DOHH2 (cell line): ENCODE results near the gene EML6.

Experiments
- H3F3A ChIP-seq: fragments of 200-600 bp; sonication (generic), shearing (Covaris generic); 2 replicates; pipeline ENCODE4 v1.6.0; 2016; ENCODE audit warnings: antibody characterized with exemption, mild to moderate bottlenecking; ENCODE audit not compliant: control insufficient read depth, insufficient read depth
- H3K27ac ChIP-seq: fragments of 200-600 bp; sonication (generic); 2 replicates; pipeline ENCODE4 v1.5.1; 2014; ENCODE audit warnings: low read depth, mild to moderate bottlenecking, low read length, moderate library complexity
- H3K27me3 ChIP-seq: fragments of 200-600 bp; sonication (generic); 2 replicates; pipeline ENCODE4 v1.6.1; 2014; ENCODE audit warnings: mild to moderate bottlenecking, low read length, mixed read lengths; ENCODE audit not compliant: control insufficient read depth
- H3K36me3 ChIP-seq: fragments of 200-600 bp; sonication (generic); 2 replicates; pipeline ENCODE4 v1.6.1; 2014; ENCODE audit warnings: mild to moderate bottlenecking, low read length, moderate library complexity, mixed read lengths; ENCODE audit not compliant: control insufficient read depth
- H3K4me1 ChIP-seq: fragments of 200-600 bp; sonication (generic); 2 replicates; pipeline ENCODE4 v1.6.1; 2014; ENCODE audit warnings: mild to moderate bottlenecking, low read length, mixed read lengths; ENCODE audit not compliant: control insufficient read depth
- H3K4me2 ChIP-seq: fragments of 200-600 bp; sonication (generic); 2 replicates; pipeline ENCODE4 v1.6.0; 2014; ENCODE audit warnings: mild to moderate bottlenecking, low read length, moderate library complexity
- H3K4me3 ChIP-seq: fragments of 200-600 bp; sonication (generic); 2 replicates; pipeline ENCODE4 v1.5.1; 2014; ENCODE audit warnings: mild to moderate bottlenecking, low read length, mixed read lengths
- H3K79me2 ChIP-seq: fragments of 200-600 bp; sonication (generic); 2 replicates; pipeline ENCODE4 v1.6.1; 2014; ENCODE audit warnings: mild to moderate bottlenecking, low read length, mixed read lengths; ENCODE audit not compliant: control insufficient read depth
- H3K9me2 ChIP-seq: fragments of 200-600 bp; sonication (generic); replicated peaks from 2 replicates; pipeline ENCODE4 v1.6.1; 2014; ENCODE audit warnings: mild to moderate bottlenecking, low read length, mixed read lengths; ENCODE audit not compliant: control insufficient read depth
- H3K9me3 ChIP-seq: fragments of 200-600 bp; sonication (generic); 2 replicates; pipeline ENCODE4 v1.6.1; 2014; ENCODE audit warnings: antibody characterized with exemption, low read length, mixed read lengths; ENCODE audit not compliant: control insufficient read depth, insufficient read depth
- H4K20me1 ChIP-seq: fragments of 200-600 bp; sonication (generic); 2 replicates; pipeline ENCODE4 v1.6.0; 2014; ENCODE audit warnings: low read depth, mild to moderate bottlenecking, antibody characterized with exemption, low read length, moderate library complexity; ENCODE audit not compliant: control insufficient read depth, insufficient read depth
- EZH2phosphoT487 ChIP-seq: fragments of 200-600 bp; sonication (generic); IDR thresholded peaks from 2 replicates; pipeline ENCODE4 v1.6.1; 2017; ENCODE audit warnings: borderline replicate concordance, mild to moderate bottlenecking, antibody characterized with exemption, low read length, moderate library complexity, mixed read lengths
- TF ChIP-seq, protein P1 (sequence below): fragments of 200-600 bp; sonication (generic); IDR thresholded peaks from one replicate; pipeline ENCODE4 v1.5.1; 2014; ENCODE audit warnings: antibody characterized with exemption, mild to moderate bottlenecking, low read depth, low read length; ENCODE audit not compliant: poor library complexity, severe bottlenecking

Gene EML6

GRCh38 chr2:54950811-54951210 lies 227.3 kb downstream of the EML6 start:
- H3K79me2 ChIP-seq, result no peaks in the 10 kb centered on the region
- no peaks in the 10 kb centered on the region for H3K9me2 ChIP-seq
- H4K20me1 ChIP-seq, result no peaks in the 10 kb centered on the region
- H3K9me3 ChIP-seq, result no peaks in the 10 kb centered on the region
- no peak overlapping the region for H3K27ac ChIP-seq
- no peaks in the 10 kb centered on the region; the same call in 1 of the 2 replicates for H3K36me3 ChIP-seq
- no peaks in the 10 kb centered on the region for H3K4me1 ChIP-seq
- no peaks in the 10 kb centered on the region for H3F3A ChIP-seq
- no peak overlapping the region for H3K4me2 ChIP-seq
- TF ChIP-seq, protein P1, sequence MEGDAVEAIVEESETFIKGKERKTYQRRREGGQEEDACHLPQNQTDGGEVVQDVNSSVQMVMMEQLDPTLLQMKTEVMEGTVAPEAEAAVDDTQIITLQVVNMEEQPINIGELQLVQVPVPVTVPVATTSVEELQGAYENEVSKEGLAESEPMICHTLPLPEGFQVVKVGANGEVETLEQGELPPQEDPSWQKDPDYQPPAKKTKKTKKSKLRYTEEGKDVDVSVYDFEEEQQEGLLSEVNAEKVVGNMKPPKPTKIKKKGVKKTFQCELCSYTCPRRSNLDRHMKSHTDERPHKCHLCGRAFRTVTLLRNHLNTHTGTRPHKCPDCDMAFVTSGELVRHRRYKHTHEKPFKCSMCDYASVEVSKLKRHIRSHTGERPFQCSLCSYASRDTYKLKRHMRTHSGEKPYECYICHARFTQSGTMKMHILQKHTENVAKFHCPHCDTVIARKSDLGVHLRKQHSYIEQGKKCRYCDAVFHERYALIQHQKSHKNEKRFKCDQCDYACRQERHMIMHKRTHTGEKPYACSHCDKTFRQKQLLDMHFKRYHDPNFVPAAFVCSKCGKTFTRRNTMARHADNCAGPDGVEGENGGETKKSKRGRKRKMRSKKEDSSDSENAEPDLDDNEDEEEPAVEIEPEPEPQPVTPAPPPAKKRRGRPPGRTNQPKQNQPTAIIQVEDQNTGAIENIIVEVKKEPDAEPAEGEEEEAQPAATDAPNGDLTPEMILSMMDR, result no peak
- TF ChIP-seq EZH2phosphoT487, result no peak
- no peak overlapping the region for H3K4me3 ChIP-seq
- H3K27me3 ChIP-seq, result no peaks in the 10 kb centered on the region

GRCh38 chr2:54952425-54952824 lies 229.0 kb downstream of the EML6 start:
- Histone ChIP-seq H3K36me3 (no peaks in the 10 kb centered on the region; the same call in 1 of the 2 replicates), H3K4me2 (no peak overlapping the region), H3K9me3 (no peaks in the 10 kb centered on the region), H3K27me3 (no peaks in the 10 kb centered on the region), H3K4me1 (no peaks in the 10 kb centered on the region), H4K20me1 (no peaks in the 10 kb centered on the region), H3K9me2 (no peaks in the 10 kb centered on the region), H3K79me2 (no peaks in the 10 kb centered on the region), H3K27ac (no peak overlapping the region), H3F3A (no peaks in the 10 kb centered on the region), H3K4me3 (no peak overlapping the region)
- TF ChIP-seq, protein P1, result no peak
- TF ChIP-seq EZH2phosphoT487, result no peak

GRCh38 chr2:54952978-54953456 lies 229.6 kb downstream of the EML6 start:
- Histone ChIP-seq H3F3A (no peaks in the 10 kb centered on the region), H3K4me2 (no peak overlapping the region), H3K9me3 (no peaks in the 10 kb centered on the region), H3K4me1 (no peaks in the 10 kb centered on the region), H3K9me2 (no peaks in the 10 kb centered on the region), H3K27ac (no peak overlapping the region), H3K79me2 (no peaks in the 10 kb centered on the region), H3K4me3 (no peak overlapping the region), H3K27me3 (no peaks in the 10 kb centered on the region), H4K20me1 (no peaks in the 10 kb centered on the region), H3K36me3 (no peaks in the 10 kb centered on the region; the same call in 1 of the 2 replicates)
- no peak for TF ChIP-seq EZH2phosphoT487
- TF ChIP-seq, protein P1, result no peak

- H3K27ac ChIP-seq, result no peak overlapping the region
- H3K79me2 ChIP-seq, result no peaks in the 10 kb centered on the region
- H3K27me3 ChIP-seq, result no peaks in the 10 kb centered on the region
- H3K4me1 ChIP-seq, result no peaks in the 10 kb centered on the region
- H3K4me3 ChIP-seq, result no peak overlapping the region
- TF ChIP-seq, protein P1, result no peak
- H3K4me2 ChIP-seq, result no peak overlapping the region
- H3F3A ChIP-seq, result no peaks in the 10 kb centered on the region
- no peaks in the 10 kb centered on the region for H3K9me2 ChIP-seq
- no peaks in the 10 kb centered on the region for H4K20me1 ChIP-seq
- peaks cover 4% of the 10 kb centered on the region; the same call in 1 of the 2 replicates for H3K36me3 ChIP-seq
- H3K9me3 ChIP-seq, result no peaks in the 10 kb centered on the region
Observed at GRCh38 chr2:54954158-54954557, 230.7 kb downstream of the EML6 start.
